HepG2 (cell line): Measurements from ENCODE around the gene ADGRV1. TPM values are rescaled to one million over a fixed set of nuclear protein-coding genes. Genes with fewer than 3 reads are reported as not detected.

Source experiments
- ATAC-seq: fragments of 200-7000 bp; cut with Tn5 transposase; 3 replicates; pipeline ENCODE4 v1.9.1; 2020; ENCODE audit warnings: mild to moderate bottlenecking, moderate library complexity
- BruUV-seq: library from RNA; stranded (reverse); fragments of 400-500 nt; replicated peaks from 2 replicates; lab custom pipeline; 2021; lab: Mats Ljungman, UMichigan
- CTCF ChIA-PET: fragments of 300-600 bp; formaldehyde crosslinking; extraction: SDS; loops from one replicate; lab custom pipeline; 2021; ENCODE audit warnings: low total read pairs, inconsistent platforms, low intra/inter-chr PET ratio; lab: Yijun Ruan, JAX
- POLR2A ChIA-PET: fragments of 350-600 bp; sonication (Branson Sonifier 250); formaldehyde crosslinking; loops from one replicate; lab custom pipeline; 2020; ENCODE audit warnings: antibody characterized with exemption, inconsistent platforms; lab: Yijun Ruan, JAX
- DNase-seq: peaks from one replicate; pipeline ENCODE4 v3.0.0-alpha.2; 2015; ENCODE audit warnings: low spot score
- FAIRE-seq: peaks from 3 replicates; lab custom pipeline; 2011; peaks lifted over from hg19 to GRCh38; lab: Jason Lieb, UNC
- H2AFZ ChIP-seq: one replicate; pipeline ENCODE4 v1.6.1; 2011; ENCODE audit warnings: low read length, inconsistent platforms
- H3K27ac ChIP-seq: fragments of 300-600 bp; 3 replicates; pipeline ENCODE4 v1.8.0; 2011; ENCODE audit warnings: mixed run types, mild to moderate bottlenecking, mixed read lengths, low read length, inconsistent platforms; ENCODE audit not compliant: insufficient read depth; ENCODE audit errors: extremely low read length
- H3K27me3 ChIP-seq, 2 experiments: fragments of 200-600 bp in 1 of 2; 2 replicates in 1 of 2; 3 replicates in 1 of 2; pipeline versions ENCODE4 v1.6.0 to v1.8.0; 2011; ENCODE audit warnings: low read length in 2 of 2, mild to moderate bottlenecking in 2 of 2, moderate library complexity in 2 of 2, inconsistent platforms in 1 of 2; ENCODE audit not compliant: insufficient read depth in 2 of 2, control insufficient read depth in 1 of 2
- H3K36me3 ChIP-seq, 2 experiments: fragments of 200-600 bp in 1 of 2; replicated peaks in 1 of 2; 2 replicates in 1 of 2; 3 replicates in 1 of 2; pipeline versions ENCODE4 v1.5.1 to v1.8.0; 2011; ENCODE audit warnings: low read length in 2 of 2, inconsistent platforms in 1 of 2; ENCODE audit not compliant: insufficient read depth in 2 of 2, control insufficient read depth in 1 of 2
- H3K4me1 ChIP-seq: 2 replicates; pipeline ENCODE4 v1.5.1; 2012; ENCODE audit warnings: low read length, inconsistent platforms; ENCODE audit not compliant: insufficient read depth
- H3K4me2 ChIP-seq: 2 replicates; pipeline ENCODE4 v1.6.0; 2011; ENCODE audit warnings: low read depth, low read length, inconsistent platforms
- H3K4me3 ChIP-seq, 3 experiments: fragments of 200-600 bp in 1 of 3; sonication (generic), shearing (Covaris generic) in 1 of 3; replicated peaks in 1 of 3; 2 replicates each; pipeline ENCODE4 v1.5.1; 2011 to 2016; ENCODE audit warnings: low read length in 3 of 3, inconsistent platforms in 2 of 3, low read depth in 2 of 3, mild to moderate bottlenecking in 2 of 3, control low read depth in 1 of 3, mixed read lengths in 1 of 3; ENCODE audit not compliant: insufficient read depth in 1 of 3
- H3K79me2 ChIP-seq: one replicate; pipeline ENCODE4 v1.6.1; 2011; ENCODE audit warnings: low read length, inconsistent platforms; ENCODE audit not compliant: insufficient read depth
- H3K9ac ChIP-seq: 2 replicates; pipeline ENCODE4 v1.6.0; 2011; ENCODE audit warnings: mild to moderate bottlenecking, low read depth, low read length, inconsistent platforms; ENCODE audit not compliant: insufficient read depth
- H3K9me3 ChIP-seq: 2 replicates; pipeline ENCODE4 v1.5.1; 2012; ENCODE audit warnings: mild to moderate bottlenecking, low read length
- H4K20me1 ChIP-seq: 2 replicates; pipeline ENCODE4 v1.6.0; 2011; ENCODE audit warnings: inconsistent platforms, mild to moderate bottlenecking, low read length, moderate library complexity; ENCODE audit not compliant: insufficient read depth
- HOXA7 ChIP-seq: sonication (generic); formaldehyde crosslinking; IDR thresholded peaks from 2 replicates; pipeline ENCODE4 v1.8.1; 2022; ENCODE audit warnings: mild to moderate bottlenecking, missing genetic modification reagents, moderate library complexity
- ZBTB3 ChIP-seq: sonication (generic); formaldehyde crosslinking; IDR thresholded peaks from 2 replicates; pipeline ENCODE4 v1.4.0; 2020; ENCODE audit warnings: low read depth, mild to moderate bottlenecking, moderate library complexity, missing genetic modification reagents, borderline replicate concordance
- ZFP1 ChIP-seq: IDR thresholded peaks from 2 replicates; pipeline ENCODE4 v1.6.1; 2016
- ZHX2 ChIP-seq, 2 experiments: sonication (generic) in 1 of 2; formaldehyde crosslinking in 1 of 2; IDR thresholded peaks; 2 replicates each; pipeline versions ENCODE4 v1.6.1 to v1.9.0; 2014 to 2022; ENCODE audit warnings: antibody characterized with exemption in 1 of 2, borderline replicate concordance in 1 of 2, inconsistent platforms in 1 of 2, low read depth in 1 of 2, missing genetic modification reagents in 1 of 2
- ZNF549 ChIP-seq: sonication (generic); formaldehyde crosslinking; IDR thresholded peaks from 2 replicates; pipeline ENCODE4 v1.5.0; 2020; ENCODE audit warnings: missing genetic modification reagents
- ZNF652 ChIP-seq: IDR thresholded peaks from 2 replicates; pipeline ENCODE4 v1.6.1; 2016; ENCODE audit warnings: low read depth, borderline replicate concordance
- ZNF7 ChIP-seq: IDR thresholded peaks from 2 replicates; pipeline ENCODE4 v1.6.1; 2016; ENCODE audit warnings: missing biosample characterization, missing genetic modification reagents
- WGBS: methylation state at CpG from one replicate; pipeline ENCODE4 v1.1.6; 2017; ENCODE audit warnings: low lambda C conversion rate; 5-methylcytosine and 5-hydroxymethylcytosine counted together
- in situ Hi-C: cut with HindIII; loops from 2 replicates; pipeline ENCODE4 v1.10.0; 2017; ENCODE audit warnings: low pct_unique_long_range_greater_than_20kb; ENCODE audit not compliant: extremely low pct_ligation_motif_present
- intact Hi-C: fragments of 100-400 bp; cut with micrococcal nuclease; formaldehyde crosslinking; loops from one replicate; pipeline ENCODE4 v1.10.0; 2022; ENCODE audit not compliant: unreplicated experiment
- polyA plus RNA-seq, 8 experiments: library from polyadenylated mRNA; depleted of rRNA in 3 of 8; stranded (reverse) in 7 of 8; unstranded in 1 of 8; fragments of >200 nt; fragmentation: Illumina TruSeq in 4 of 8; extraction: Trizol in 4 of 8; gene quantifications; 2 replicates each; pipeline versions ENCODE4 v1.2.1 to v1.2.3, GENCODE V29; 2011 to 2016; ENCODE audit warnings: low read depth in 4 of 8, missing spikeins in 1 of 8, mixed read lengths in 1 of 8; ENCODE audit not compliant: insufficient read depth in 1 of 8
- total RNA-seq, 5 experiments: library from RNA; depleted of rRNA; stranded (reverse); fragments of >200 nt; fragmentation: Illumina TruSeq; extraction: Trizol; gene quantifications; 2 replicates each; pipeline ENCODE4 v1.2.3, GENCODE V29; 2016; ENCODE audit warnings: low read depth in 1 of 5
- TF ChIP-seq, protein P1 (sequence below): sonication (generic); formaldehyde crosslinking; IDR thresholded peaks from 2 replicates; pipeline ENCODE4 v1.5.1; 2020; ENCODE audit warnings: mild to moderate bottlenecking, missing genetic modification reagents, borderline replicate concordance

The ADGRV1 gene
- total and polyA plus RNA-seq, 2 of the 13 experiments (the other 11 are each of a cell fraction or from before 2014, with no cell fraction given): 1.7 to 3.9 TPM

DNA sequence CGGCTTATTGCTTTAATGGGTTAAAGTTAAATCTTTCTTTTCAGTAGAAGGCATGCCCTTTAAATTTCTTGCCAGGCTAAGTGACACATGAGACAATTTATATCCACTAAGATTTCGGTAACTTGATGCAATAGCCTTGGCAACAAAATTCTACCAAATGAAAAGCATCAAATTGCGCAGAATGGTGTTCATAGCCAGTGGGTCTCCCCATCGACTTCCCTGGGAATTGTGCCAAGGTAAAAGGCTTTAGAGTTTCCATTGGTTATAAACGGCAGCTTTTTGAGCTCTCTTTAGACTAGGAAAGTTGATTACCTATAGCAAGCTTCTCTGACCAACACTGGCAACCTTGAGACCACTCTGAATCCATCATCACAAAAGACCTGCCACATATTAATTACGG is 466.1 kb downstream of the ADGRV1 start:
- in situ Hi-C loops: no loop called here
- no peak overlapping the region for H2AFZ ChIP-seq
- TF ChIP-seq ZFP1 (CRISPR knock-in tag): no peak
- TF ChIP-seq ZNF549 (CRISPR knock-in tag): no peak
- no peak for TF ChIP-seq ZHX2 (IDR thresholded peaks at IDR 0.05; ENCODE audit: low read depth)
- no peak for TF ChIP-seq ZHX2 (CRISPR knock-in tag; IDR thresholded peaks at IDR 0.05; ENCODE audit: borderline replicate concordance)
- no peak for TF ChIP-seq ZBTB3 (CRISPR knock-in tag)
- TF ChIP-seq ZNF652 (CRISPR knock-in tag): no peak
- TF ChIP-seq HOXA7 (CRISPR knock-in tag): no peak
- TF ChIP-seq, protein P1, sequence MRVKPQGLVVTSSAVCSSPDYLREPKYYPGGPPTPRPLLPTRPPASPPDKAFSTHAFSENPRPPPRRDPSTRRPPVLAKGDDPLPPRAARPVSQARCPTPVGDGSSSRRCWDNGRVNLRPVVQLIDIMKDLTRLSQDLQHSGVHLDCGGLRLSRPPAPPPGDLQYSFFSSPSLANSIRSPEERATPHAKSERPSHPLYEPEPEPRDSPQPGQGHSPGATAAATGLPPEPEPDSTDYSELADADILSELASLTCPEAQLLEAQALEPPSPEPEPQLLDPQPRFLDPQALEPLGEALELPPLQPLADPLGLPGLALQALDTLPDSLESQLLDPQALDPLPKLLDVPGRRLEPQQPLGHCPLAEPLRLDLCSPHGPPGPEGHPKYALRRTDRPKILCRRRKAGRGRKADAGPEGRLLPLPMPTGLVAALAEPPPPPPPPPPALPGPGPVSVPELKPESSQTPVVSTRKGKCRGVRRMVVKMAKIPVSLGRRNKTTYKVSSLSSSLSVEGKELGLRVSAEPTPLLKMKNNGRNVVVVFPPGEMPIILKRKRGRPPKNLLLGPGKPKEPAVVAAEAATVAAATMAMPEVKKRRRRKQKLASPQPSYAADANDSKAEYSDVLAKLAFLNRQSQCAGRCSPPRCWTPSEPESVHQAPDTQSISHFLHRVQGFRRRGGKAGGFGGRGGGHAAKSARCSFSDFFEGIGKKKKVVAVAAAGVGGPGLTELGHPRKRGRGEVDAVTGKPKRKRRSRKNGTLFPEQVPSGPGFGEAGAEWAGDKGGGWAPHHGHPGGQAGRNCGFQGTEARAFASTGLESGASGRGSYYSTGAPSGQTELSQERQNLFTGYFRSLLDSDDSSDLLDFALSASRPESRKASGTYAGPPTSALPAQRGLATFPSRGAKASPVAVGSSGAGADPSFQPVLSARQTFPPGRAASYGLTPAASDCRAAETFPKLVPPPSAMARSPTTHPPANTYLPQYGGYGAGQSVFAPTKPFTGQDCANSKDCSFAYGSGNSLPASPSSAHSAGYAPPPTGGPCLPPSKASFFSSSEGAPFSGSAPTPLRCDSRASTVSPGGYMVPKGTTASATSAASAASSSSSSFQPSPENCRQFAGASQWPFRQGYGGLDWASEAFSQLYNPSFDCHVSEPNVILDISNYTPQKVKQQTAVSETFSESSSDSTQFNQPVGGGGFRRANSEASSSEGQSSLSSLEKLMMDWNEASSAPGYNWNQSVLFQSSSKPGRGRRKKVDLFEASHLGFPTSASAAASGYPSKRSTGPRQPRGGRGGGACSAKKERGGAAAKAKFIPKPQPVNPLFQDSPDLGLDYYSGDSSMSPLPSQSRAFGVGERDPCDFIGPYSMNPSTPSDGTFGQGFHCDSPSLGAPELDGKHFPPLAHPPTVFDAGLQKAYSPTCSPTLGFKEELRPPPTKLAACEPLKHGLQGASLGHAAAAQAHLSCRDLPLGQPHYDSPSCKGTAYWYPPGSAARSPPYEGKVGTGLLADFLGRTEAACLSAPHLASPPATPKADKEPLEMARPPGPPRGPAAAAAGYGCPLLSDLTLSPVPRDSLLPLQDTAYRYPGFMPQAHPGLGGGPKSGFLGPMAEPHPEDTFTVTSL (CRISPR knock-in tag): no peak
- TF ChIP-seq ZNF7: no peak

More for the DNA sequence above, 466.1 kb downstream of the ADGRV1 start:
- intact Hi-C loops: loop anchor here (5.0 kb wide), 1 partner anchor 288 kb away; no protein-coding TSS in a partner anchor
- H3K4me3 ChIP-seq: no peak overlapping the region
- no peak overlapping the region for H3K4me2 ChIP-seq
- BruUV-seq: no TSS peak
- no peaks in the 10 kb centered on the region for H3K36me3 ChIP-seq
- WGBS: 84% methylated on average over 6 of the region's 6 CpGs
- no peaks in the 10 kb centered on the region for H3K27me3 ChIP-seq
- no peak for ATAC-seq
- CTCF ChIA-PET: no interaction called here
- no peak for FAIRE-seq
- no peak overlapping the region for H3K9ac ChIP-seq
- H3K9me3 ChIP-seq: no peaks in the 10 kb centered on the region
- POLR2A ChIA-PET: no interaction called here
- H3K27ac ChIP-seq: no peak overlapping the region
- H3K4me1 ChIP-seq: peaks cover 37% of the 10 kb centered on the region
- DNase-seq: no peak
- H3K79me2 ChIP-seq: no peaks in the 10 kb centered on the region
- H4K20me1 ChIP-seq: no peaks in the 10 kb centered on the region
